C4-2B (cell line): Measurements from ENCODE around the gene SUOX.
A peak's percentile ranks its signal among the peaks of the same experiment; 100 is the strongest.

Experiments used
- H3K27ac ChIP-seq: fragments of 450-650 bp; 2 replicates; pipeline ENCODE4 v1.5.1; 2017
- ZFX ChIP-seq: fragments of 450-650 bp; IDR thresholded peaks from 2 replicates; pipeline ENCODE4 v1.6.1; 2017
- TF ChIP-seq, protein P1 (sequence below): fragments of 450-650 bp; conservative IDR thresholded peaks from 2 replicates; pipeline ENCODE4 v1.5.1; 2017; ENCODE audit warnings: mild to moderate bottlenecking

Gene SUOX

GRCh38 chr12:55965941-55966407 is 31.1 kb upstream of the SUOX start, which contains the start of gene PMEL:
Gene PMEL (minus strand): TSS chr12:55966042. CDS start chr12:55966011, 31 bp downstream.
- TF ChIP-seq, protein P1, sequence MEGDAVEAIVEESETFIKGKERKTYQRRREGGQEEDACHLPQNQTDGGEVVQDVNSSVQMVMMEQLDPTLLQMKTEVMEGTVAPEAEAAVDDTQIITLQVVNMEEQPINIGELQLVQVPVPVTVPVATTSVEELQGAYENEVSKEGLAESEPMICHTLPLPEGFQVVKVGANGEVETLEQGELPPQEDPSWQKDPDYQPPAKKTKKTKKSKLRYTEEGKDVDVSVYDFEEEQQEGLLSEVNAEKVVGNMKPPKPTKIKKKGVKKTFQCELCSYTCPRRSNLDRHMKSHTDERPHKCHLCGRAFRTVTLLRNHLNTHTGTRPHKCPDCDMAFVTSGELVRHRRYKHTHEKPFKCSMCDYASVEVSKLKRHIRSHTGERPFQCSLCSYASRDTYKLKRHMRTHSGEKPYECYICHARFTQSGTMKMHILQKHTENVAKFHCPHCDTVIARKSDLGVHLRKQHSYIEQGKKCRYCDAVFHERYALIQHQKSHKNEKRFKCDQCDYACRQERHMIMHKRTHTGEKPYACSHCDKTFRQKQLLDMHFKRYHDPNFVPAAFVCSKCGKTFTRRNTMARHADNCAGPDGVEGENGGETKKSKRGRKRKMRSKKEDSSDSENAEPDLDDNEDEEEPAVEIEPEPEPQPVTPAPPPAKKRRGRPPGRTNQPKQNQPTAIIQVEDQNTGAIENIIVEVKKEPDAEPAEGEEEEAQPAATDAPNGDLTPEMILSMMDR, result no peak
- TF ChIP-seq ZFX, result no peak
- H3K27ac ChIP-seq, result peak within 1 kb of the TSS; percentile 81

DNA sequence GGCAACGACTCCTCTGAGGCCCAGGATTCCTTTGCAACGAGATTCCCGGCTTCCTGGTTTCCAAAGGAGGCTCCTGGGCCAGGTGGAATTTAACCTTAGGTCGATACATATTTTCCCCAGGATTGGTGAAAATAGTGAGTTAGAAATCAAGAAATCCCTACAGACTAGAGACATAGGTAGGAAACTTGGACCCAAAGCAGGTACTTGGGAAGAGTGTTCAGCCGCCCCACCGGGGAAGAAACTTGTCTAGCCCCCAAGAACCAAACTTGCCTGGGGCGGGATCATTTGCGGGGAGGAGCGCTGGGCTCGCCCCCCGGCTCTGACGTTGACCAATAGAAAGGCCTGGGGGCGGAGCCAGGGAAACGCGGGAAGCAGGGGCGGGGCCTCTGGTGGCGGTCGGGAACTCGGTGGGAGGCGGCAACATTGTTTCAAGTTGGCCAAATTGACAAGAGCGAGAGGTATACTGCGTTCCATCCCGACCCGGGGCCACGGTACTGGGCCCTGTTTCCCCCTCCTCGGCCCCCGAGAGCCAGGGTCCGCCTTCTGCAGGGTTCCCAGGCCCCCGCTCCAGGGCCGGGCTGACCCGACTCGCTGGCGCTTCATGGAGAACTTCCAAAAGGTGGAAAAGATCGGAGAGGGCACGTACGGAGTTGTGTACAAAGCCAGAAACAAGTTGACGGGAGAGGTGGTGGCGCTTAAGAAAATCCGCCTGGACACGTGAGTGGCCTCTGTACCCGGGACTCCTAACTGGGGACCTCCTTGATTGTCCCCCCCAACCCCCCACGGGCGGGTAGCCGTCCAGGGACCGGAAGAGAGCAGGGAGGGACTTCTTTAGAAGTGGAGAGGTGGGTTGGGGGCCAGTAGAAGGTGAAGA is 30.4 kb upstream of the SUOX start, which contains the start of gene CDK2:
CDK2 (plus strand) TSS at position 423 of the 874 bp plus-strand sequence; CDS start at position 602, 179 bp downstream.
- TF ChIP-seq ZFX, result no peak
- TF ChIP-seq, protein P1, result no peak
- peak within 1 kb of the TSS; percentile 81 for H3K27ac ChIP-seq

DNA sequence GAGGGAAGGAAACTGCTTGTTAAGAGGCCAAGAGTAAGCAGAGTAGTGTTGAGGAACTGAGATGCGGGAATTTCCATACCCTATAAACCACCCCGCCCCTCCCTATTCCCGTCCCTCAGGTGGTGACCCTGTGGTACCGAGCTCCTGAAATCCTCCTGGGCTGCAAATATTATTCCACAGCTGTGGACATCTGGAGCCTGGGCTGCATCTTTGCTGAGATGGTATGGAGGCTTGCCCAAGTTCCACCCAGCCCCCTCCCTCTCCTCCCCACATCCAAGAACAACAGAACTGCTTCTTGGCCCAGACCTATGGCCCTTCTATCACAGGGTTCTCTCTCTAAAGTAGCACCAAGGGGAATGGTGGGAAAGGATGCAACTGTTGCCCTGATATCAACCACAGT is 27.7 kb upstream of the SUOX start:
- H3K27ac ChIP-seq, result no peak overlapping the region
- TF ChIP-seq ZFX, result no peak
- TF ChIP-seq, protein P1, result no peak

DNA sequence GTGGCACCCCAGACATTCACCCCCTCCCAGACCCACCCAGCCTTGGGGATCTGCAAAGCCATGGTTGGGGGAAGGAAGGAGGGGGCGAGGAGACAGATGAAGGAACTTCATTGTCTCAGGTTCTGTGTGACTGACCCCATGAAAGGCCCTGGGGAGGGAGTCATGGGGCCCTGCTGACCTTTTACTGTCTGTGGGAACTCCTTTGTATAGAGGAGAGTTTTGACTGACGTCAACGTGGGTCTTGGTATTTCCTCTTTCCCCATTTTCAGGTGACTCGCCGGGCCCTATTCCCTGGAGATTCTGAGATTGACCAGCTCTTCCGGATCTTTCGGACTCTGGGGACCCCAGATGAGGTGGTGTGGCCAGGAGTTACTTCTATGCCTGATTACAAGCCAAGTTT is 26.3 kb upstream of the SUOX start:
- H3K27ac ChIP-seq, result no peak overlapping the region
- TF ChIP-seq ZFX, result no peak
- TF ChIP-seq, protein P1, result no peak

DNA sequence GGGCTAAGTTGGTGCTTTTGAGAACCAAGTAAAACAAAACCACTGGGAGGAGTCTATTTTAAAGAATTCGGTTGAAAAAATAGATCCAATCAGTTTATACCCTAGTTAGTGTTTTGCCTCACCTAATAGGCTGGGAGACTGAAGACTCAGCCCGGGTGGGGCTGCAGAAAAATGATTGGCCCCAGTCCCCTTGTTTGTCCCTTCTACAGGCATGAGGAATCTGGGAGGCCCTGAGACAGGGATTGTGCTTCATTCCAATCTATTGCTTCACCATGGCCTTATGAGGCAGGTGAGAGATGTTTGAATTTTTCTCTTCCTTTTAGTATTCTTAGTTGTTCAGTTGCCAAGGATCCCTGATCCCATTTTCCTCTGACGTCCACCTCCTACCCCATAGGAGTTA is 25.0 kb upstream of the SUOX start:
- H3K27ac ChIP-seq, result no peak overlapping the region
- no peak for TF ChIP-seq ZFX
- TF ChIP-seq, protein P1, result no peak

- TF ChIP-seq, protein P1, result no peak
- TF ChIP-seq ZFX, result no peak
- H3K27ac ChIP-seq, result peak overlapping the region; percentile 44; the same call in 1 of the 2 replicates
These were observed 24.6 kb upstream of the SUOX start for GRCh38 chr12:55972456-55972855.

GRCh38 chr12:55972911-55973598 is 24.0 kb upstream of the SUOX start:
- TF ChIP-seq ZFX, result no peak
- TF ChIP-seq, protein P1, result no peak
- H3K27ac ChIP-seq, result peak overlapping the region; percentile 44
